Upper lobe of left lung (tissue), 6 donors: ENCODE data around the gene CCDC106. TPM values are rescaled to one million over a fixed set of nuclear protein-coding genes. Genes with fewer than 3 reads are reported as not detected.

ENCODE experiments used
- ATAC-seq, 2 donors: fragments of 200-7000 bp; cut with Tn5 transposase; one replicate each; pipeline ENCODE4 v1.9.1; 2022; ENCODE audit warnings: mild to moderate bottlenecking in 2 of 2, moderate library complexity in 2 of 2; ENCODE audit not compliant: low FRiP score in 2 of 2
- DNase-seq, 2 donors: peaks; one replicate each; pipeline ENCODE4 v3.0.0-alpha.2; 2019 to 2020
- H3K27ac ChIP-seq, 4 donors: fragments of 200-600 bp; sonication (generic); one replicate each; pipeline ENCODE4 v1.5.1; 2016 to 2019
- H3K27me3 ChIP-seq, 4 donors: fragments of 200-600 bp; sonication (generic); one replicate each; pipeline ENCODE4 v1.5.1; 2017 to 2019
- H3K36me3 ChIP-seq, 4 donors: fragments of 200-600 bp; sonication (generic); one replicate each; pipeline ENCODE4 v1.5.1; 2016 to 2019
- H3K4me1 ChIP-seq, 4 donors: fragments of 200-600 bp; sonication (generic); one replicate each; pipeline ENCODE4 v1.5.1; 2018 to 2019
- H3K4me3 ChIP-seq, 4 donors: fragments of 200-600 bp; sonication (generic); one replicate each; pipeline ENCODE4 v1.5.1; 2017 to 2019; ENCODE audit warnings: mild to moderate bottlenecking in 2 of 4, moderate library complexity in 1 of 4
- H3K9me3 ChIP-seq, 4 donors: fragments of 200-600 bp; sonication (generic); one replicate each; pipeline ENCODE4 v1.5.1; 2018 to 2019
- EP300 ChIP-seq, 4 donors: sonication (generic); formaldehyde crosslinking; IDR thresholded peaks; one replicate each; pipeline ENCODE4 v1.5.1; 2017; ENCODE audit warnings: antibody characterized with exemption in 4 of 4, control low read depth in 2 of 4
- POLR2A ChIP-seq, 4 donors: fragments of 450-650 bp; IDR thresholded peaks; one replicate each; pipeline ENCODE4 v1.5.1; 2016 to 2017; ENCODE audit warnings: antibody characterized with exemption in 4 of 4, mild to moderate bottlenecking in 2 of 4
- POLR2AphosphoS5 ChIP-seq, 2 donors: sonication (generic); formaldehyde crosslinking; IDR thresholded peaks; one replicate each; pipeline ENCODE4 v1.5.1; 2017; ENCODE audit warnings: antibody characterized with exemption in 2 of 2
- WGBS, 2 donors: methylation state at CpG; one replicate each; pipeline ENCODE4 v1.1.5; 2017 to 2018; 5-methylcytosine and 5-hydroxymethylcytosine counted together
- total RNA-seq, 6 donors: library from RNA; depleted of rRNA in 4 of 6; stranded (reverse); fragments of >200 nt in 4 of 6; gene quantifications; one replicate each; pipeline versions ENCODE4 v1.1.0 to v1.2.1, GENCODE V29; 2016 to 2021
- TF ChIP-seq, protein P1 (sequence below), 6 experiments: fragments of 450-650 bp in 4 of 6; fragments of 200-600 bp in 2 of 6; sonication (generic) in 2 of 6; IDR thresholded peaks; one replicate each; pipeline ENCODE4 v1.5.1; 2016 to 2019; ENCODE audit warnings: antibody characterized with exemption in 6 of 6
- donor health status: DM: no; HTN: no; CAD: no; lungs with moderate emphysema.
- donor health status: DM: no; HTN: yes; CAD: no; lungs with severe emphysema.

CCDC106 gene
- total RNA-seq, 6 donors from 2014 or later, result 15.3 to 44.0 (median 17.1) TPM

DNA sequence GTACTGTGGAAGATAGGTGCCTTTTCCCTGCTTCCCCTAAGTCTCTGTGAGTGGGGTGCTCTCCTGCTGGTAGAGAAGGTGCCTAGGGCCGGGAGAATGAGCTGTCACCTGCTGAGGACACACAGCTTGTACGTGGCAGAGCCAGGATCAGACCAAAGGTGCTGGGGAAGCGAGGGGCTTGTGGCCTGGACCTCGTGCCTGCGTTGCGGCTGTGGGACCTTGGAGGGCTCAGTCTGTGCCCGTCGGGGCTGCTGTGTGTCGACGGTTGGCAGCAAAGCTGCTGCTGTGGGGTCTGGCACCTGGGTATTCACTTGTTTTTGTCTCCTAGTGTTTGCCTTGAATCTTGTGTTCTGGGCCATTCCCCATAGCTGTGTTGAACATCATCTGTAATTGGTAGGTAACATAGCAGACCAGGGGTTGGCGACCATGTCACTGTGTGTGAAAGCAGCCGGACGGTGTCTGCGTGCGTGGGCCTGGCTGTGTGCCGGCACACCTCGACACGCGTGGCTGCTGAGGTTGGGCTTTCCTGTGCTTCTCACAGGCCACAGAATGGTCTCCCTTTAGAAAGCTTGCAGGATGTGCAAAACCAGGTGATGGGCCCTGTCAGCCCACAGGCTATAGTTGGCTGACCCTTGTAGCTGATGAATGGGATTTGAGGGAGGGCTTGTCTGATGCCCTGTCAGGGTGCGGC, 16.0 kb downstream of the CCDC106 start:
- 92 to 96% methylated on average over 19 of the region's 20 CpGs for WGBS, 2 donors
- Histone ChIP-seq H3K27ac (no peak overlapping the region), H3K9me3 (no peaks in the 10 kb centered on the region), H3K4me1 (peaks cover 2 to 18% (median 10%) of the 10 kb centered on the region in 4 donors), H3K4me3 (no peak overlapping the region), H3K27me3 (no peaks in the 10 kb centered on the region), H3K36me3 (peaks cover 51 to 100% (median 97%) of the 10 kb centered on the region in 4 donors)
- ATAC-seq (no peak), DNase-seq (peak in 1 of 2 donors; percentile 52)
- TF ChIP-seq POLR2AphosphoS5 (IDR thresholded peaks at IDR 0.05), result no peak
- TF ChIP-seq EP300 (IDR thresholded peaks at IDR 0.05), result no peak
- TF ChIP-seq POLR2A (IDR thresholded peaks at IDR 0.05), result no peak
- TF ChIP-seq, protein P1, sequence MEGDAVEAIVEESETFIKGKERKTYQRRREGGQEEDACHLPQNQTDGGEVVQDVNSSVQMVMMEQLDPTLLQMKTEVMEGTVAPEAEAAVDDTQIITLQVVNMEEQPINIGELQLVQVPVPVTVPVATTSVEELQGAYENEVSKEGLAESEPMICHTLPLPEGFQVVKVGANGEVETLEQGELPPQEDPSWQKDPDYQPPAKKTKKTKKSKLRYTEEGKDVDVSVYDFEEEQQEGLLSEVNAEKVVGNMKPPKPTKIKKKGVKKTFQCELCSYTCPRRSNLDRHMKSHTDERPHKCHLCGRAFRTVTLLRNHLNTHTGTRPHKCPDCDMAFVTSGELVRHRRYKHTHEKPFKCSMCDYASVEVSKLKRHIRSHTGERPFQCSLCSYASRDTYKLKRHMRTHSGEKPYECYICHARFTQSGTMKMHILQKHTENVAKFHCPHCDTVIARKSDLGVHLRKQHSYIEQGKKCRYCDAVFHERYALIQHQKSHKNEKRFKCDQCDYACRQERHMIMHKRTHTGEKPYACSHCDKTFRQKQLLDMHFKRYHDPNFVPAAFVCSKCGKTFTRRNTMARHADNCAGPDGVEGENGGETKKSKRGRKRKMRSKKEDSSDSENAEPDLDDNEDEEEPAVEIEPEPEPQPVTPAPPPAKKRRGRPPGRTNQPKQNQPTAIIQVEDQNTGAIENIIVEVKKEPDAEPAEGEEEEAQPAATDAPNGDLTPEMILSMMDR (IDR thresholded peaks at IDR 0.05), result no peak

DNA sequence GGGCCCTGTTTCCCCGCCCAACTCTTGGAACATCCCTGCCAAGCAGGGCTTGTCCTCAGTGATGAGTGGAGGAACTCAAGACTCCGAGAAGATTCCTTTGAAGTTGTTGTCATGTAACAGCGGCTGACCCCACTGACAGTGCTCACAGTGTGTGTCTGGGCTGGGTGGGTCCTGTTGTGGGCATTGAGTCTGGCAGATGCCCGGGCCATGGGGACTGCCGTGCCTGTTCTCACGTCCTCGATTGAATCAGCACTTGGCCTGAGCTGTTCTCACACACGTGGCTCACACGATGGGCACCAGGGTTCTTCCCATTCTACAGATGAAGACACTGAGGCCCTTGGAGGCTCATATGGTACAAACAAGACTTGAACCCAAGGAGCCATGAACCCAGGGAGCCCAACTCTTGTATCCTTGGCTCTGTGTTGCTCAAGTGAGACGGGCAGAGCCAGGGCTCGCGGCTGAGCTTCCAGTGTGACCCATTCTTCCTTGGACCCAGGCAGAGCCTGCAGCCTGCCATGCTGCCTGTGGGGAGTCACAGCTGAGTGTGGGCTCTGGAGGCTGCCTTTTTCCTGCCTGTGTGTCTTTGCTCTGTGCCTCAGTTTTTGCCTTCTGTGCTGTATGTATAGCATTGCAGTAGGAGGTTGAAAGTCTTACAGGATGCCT, 18.5 kb downstream of the CCDC106 start:
- Histone ChIP-seq H3K9me3 (no peaks in the 10 kb centered on the region), H3K4me3 (no peak overlapping the region), H3K4me1 (peaks cover 0 to 14% (median 0%) of the 10 kb centered on the region in 4 donors), H3K27ac (no peak overlapping the region), H3K27me3 (no peaks in the 10 kb centered on the region), H3K36me3 (peaks cover 61 to 100% (median 92%) of the 10 kb centered on the region in 4 donors)
- WGBS, 2 donors, result 86 to 87% methylated on average over 9 to 12 of the region's 12 CpGs
- TF ChIP-seq POLR2AphosphoS5 (IDR thresholded peaks at IDR 0.05), result no peak
- TF ChIP-seq, protein P1 (IDR thresholded peaks at IDR 0.05), result no peak
- no peak for TF ChIP-seq POLR2A (IDR thresholded peaks at IDR 0.05)
- no peak for TF ChIP-seq EP300 (IDR thresholded peaks at IDR 0.05)
- ATAC-seq, result no peak
- DNase-seq, result no peak

DNA sequence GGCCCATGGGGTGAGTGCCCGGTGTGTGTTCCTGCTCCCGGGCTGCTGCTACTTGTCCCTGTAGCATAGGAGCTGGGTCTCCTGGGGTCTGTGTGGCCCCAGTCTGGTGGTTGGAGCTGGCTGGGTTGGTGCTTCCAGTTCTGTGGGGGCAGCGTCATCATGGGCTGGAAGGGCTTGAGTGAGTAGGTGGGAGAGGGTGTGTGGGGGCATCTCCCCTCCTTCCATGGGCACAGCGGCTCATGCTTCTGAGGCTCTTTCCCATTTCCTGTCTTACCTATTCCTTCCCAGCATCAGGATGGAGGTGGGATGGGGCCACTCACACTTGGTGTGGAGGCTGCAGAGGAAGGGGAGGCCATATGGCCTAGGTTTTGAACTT, 19.0 kb downstream of the CCDC106 start:
- peaks cover 58 to 95% (median 87%) of the 10 kb centered on the region in 4 donors for H3K36me3 ChIP-seq
- DNase-seq (no peak), ATAC-seq (no peak)
- WGBS, 2 donors, result 92 to 100% methylated on average over 2 to 4 of the region's 4 CpGs
- no peak overlapping the region for H3K27ac ChIP-seq
- H3K9me3 ChIP-seq, result no peaks in the 10 kb centered on the region
- H3K27me3 ChIP-seq, result no peaks in the 10 kb centered on the region
- TF ChIP-seq POLR2AphosphoS5 (IDR thresholded peaks at IDR 0.05) (no peak), EP300 (IDR thresholded peaks at IDR 0.05) (no peak), POLR2A (IDR thresholded peaks at IDR 0.05) (no peak)
- TF ChIP-seq, protein P1 (IDR thresholded peaks at IDR 0.05), result no peak
- no peak overlapping the region for H3K4me3 ChIP-seq
- peaks cover 0 to 18% (median 0%) of the 10 kb centered on the region in 4 donors for H3K4me1 ChIP-seq

DNA sequence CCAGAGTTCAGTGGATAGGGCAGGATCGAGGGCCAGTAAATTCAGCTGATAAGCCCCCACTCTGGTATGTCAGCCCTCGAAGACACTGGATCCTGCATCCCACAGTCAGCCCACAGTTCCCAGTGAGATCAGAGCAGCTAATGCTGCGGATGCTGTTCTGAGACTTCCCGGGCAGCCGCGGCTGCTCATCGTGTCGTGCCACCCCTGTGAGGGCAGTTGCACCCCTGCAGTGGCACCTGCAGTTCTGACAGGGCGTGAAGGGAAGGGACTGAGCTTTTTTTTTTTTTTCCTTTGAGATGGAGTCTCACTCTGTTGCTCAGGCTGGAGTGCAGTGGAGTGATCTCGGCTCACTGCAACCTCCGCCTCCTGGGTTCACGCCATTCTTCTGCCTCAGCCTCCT, 19.5 kb downstream of the CCDC106 start:
- no peaks in the 10 kb centered on the region for H3K9me3 ChIP-seq
- no peak overlapping the region for H3K27ac ChIP-seq
- DNase-seq (no peak), ATAC-seq (no peak)
- no peak overlapping the region for H3K4me3 ChIP-seq
- no peaks in the 10 kb centered on the region for H3K27me3 ChIP-seq
- TF ChIP-seq EP300 (IDR thresholded peaks at IDR 0.05), result no peak
- TF ChIP-seq POLR2AphosphoS5 (IDR thresholded peaks at IDR 0.05), result no peak
- no peak for TF ChIP-seq POLR2A (IDR thresholded peaks at IDR 0.05)
- TF ChIP-seq, protein P1 (IDR thresholded peaks at IDR 0.05), result no peak
- WGBS, 2 donors, result 89 to 93% methylated on average over 12 of the region's 12 CpGs
- peaks cover 55 to 90% (median 84%) of the 10 kb centered on the region in 4 donors for H3K36me3 ChIP-seq
- H3K4me1 ChIP-seq, result peaks cover 0 to 18% (median 0%) of the 10 kb centered on the region in 4 donors
